Kidney tubule cell (primary cell): Measurements from ENCODE around the gene DIMT1.

Experiments
- DNase-seq: peaks from one replicate; pipeline ENCODE4 v3.0.0-alpha.2; 2018; ENCODE audit warnings: low spot score

Gene DIMT1

GRCh38 chr5:62403411-62404250, at the start of gene DIMT1:
Gene DIMT1, minus strand, starts transcription at chr5:62403905. Its CDS starts 133 bp downstream, at chr5:62403772.
- peak; percentile 98 for DNase-seq

GRCh38 chr5:62450259-62450658, 46.6 kb upstream of the DIMT1 start:
- DNase-seq, result no peak

- DNase-seq, result no peak
These were observed 44.8 kb upstream of the DIMT1 start for GRCh38 chr5:62448528-62448927.

- DNase-seq, result no peak
These were observed 28.9 kb upstream of the DIMT1 start for GRCh38 chr5:62432621-62433064.

- DNase-seq, result no peak
These were observed 28.3 kb upstream of the DIMT1 start for GRCh38 chr5:62431735-62432620.

GRCh38 chr5:62424763-62425162, 21.1 kb upstream of the DIMT1 start:
- DNase-seq, result no peak

- DNase-seq, result no peak
These were observed 17.7 kb upstream of the DIMT1 start for GRCh38 chr5:62421414-62421813.

GRCh38 chr5:62419609-62420008, 15.9 kb upstream of the DIMT1 start:
- no peak for DNase-seq

GRCh38 chr5:62418462-62419076, 14.9 kb upstream of the DIMT1 start:
- DNase-seq, result no peak

- no peak for DNase-seq
These were observed 10.0 kb upstream of the DIMT1 start for GRCh38 chr5:62413711-62414110.

GRCh38 chr5:62412549-62413329, 9.0 kb upstream of the DIMT1 start, which contains the start of gene IPO11:
Gene IPO11, plus strand, starts transcription at chr5:62412763. Its CDS starts 24,517 bp downstream, at chr5:62437280.
- peak; percentile 99 for DNase-seq

GRCh38 chr5:62395210-62395950, 8.3 kb downstream of the DIMT1 start:
- DNase-seq, result no peak

GRCh38 chr5:62386824-62387223, 16.9 kb downstream of the DIMT1 start:
- DNase-seq, result no peak

GRCh38 chr5:62385816-62386400, 17.8 kb downstream of the DIMT1 start:
- peak; percentile 44 for DNase-seq

GRCh38 chr5:62385131-62385530, 18.6 kb downstream of the DIMT1 start:
- no peak for DNase-seq

GRCh38 chr5:62376064-62376463, 27.6 kb downstream of the DIMT1 start:
- peak; percentile 49 for DNase-seq

- DNase-seq, result no peak
These were observed 28.1 kb downstream of the DIMT1 start for GRCh38 chr5:62375627-62376026.

GRCh38 chr5:62374090-62374489, 29.6 kb downstream of the DIMT1 start:
- no peak for DNase-seq

GRCh38 chr5:62373382-62373781, 30.3 kb downstream of the DIMT1 start:
- DNase-seq, result no peak

GRCh38 chr5:62372600-62372999, 31.1 kb downstream of the DIMT1 start:
- no peak for DNase-seq
